GM21381 (cell line): ENCODE results near the gene ATP2B2.
"Not testable (repeated sequence)": the region's sequence is repeated elsewhere in the genome, so short reads cannot be mapped to it uniquely, and the experiment has no call there.

ENCODE experiments used
- ATAC-seq: cut with Tn5 transposase; IDR thresholded peaks from one replicate; pipeline ENCODE4 v1.9.1; 2021; ENCODE audit warnings: mild to moderate bottlenecking, moderate library complexity; ENCODE audit not compliant: unreplicated experiment

Gene ATP2B2

GRCh38 chr3:10389339-10389738 lies 116.0 kb downstream of the ATP2B2 start:
- no peak for ATAC-seq

GRCh38 chr3:10387881-10388609 lies 117.3 kb downstream of the ATP2B2 start:
- no peak for ATAC-seq

GRCh38 chr3:10386121-10386520 lies 119.3 kb downstream of the ATP2B2 start:
- no peak for ATAC-seq

GRCh38 chr3:10384541-10385360 lies 120.6 kb downstream of the ATP2B2 start:
- no peak for ATAC-seq

- ATAC-seq = no peak
Measured at GRCh38 chr3:10383850-10384248, 121.5 kb downstream of the ATP2B2 start.

- no peak for ATAC-seq
Measured at GRCh38 chr3:10382892-10383849, 122.2 kb downstream of the ATP2B2 start.

- ATAC-seq = not testable (repeated sequence)
Measured at GRCh38 chr3:10382445-10382844, 122.9 kb downstream of the ATP2B2 start.

GRCh38 chr3:10381336-10381735 lies 124.0 kb downstream of the ATP2B2 start:
- ATAC-seq = no peak

GRCh38 chr3:10380906-10381305 lies 124.5 kb downstream of the ATP2B2 start:
- no peak for ATAC-seq

- no peak for ATAC-seq
Measured at GRCh38 chr3:10379961-10380360, 125.4 kb downstream of the ATP2B2 start.

- ATAC-seq = no peak
Measured at GRCh38 chr3:10379161-10379560, 126.2 kb downstream of the ATP2B2 start.

GRCh38 chr3:10378742-10379141 lies 126.6 kb downstream of the ATP2B2 start:
- ATAC-seq = no peak

GRCh38 chr3:10378246-10378645 lies 127.1 kb downstream of the ATP2B2 start:
- no peak for ATAC-seq

GRCh38 chr3:10377148-10377725 lies 128.1 kb downstream of the ATP2B2 start:
- ATAC-seq = no peak

GRCh38 chr3:10376353-10376752 lies 129.0 kb downstream of the ATP2B2 start:
- ATAC-seq = no peak

GRCh38 chr3:10375296-10376053 lies 129.9 kb downstream of the ATP2B2 start:
- no peak for ATAC-seq

GRCh38 chr3:10374311-10374710 lies 131.1 kb downstream of the ATP2B2 start:
- ATAC-seq = no peak

- ATAC-seq = no peak
Measured at GRCh38 chr3:10373686-10374261, 131.6 kb downstream of the ATP2B2 start.

GRCh38 chr3:10371789-10372188 lies 133.6 kb downstream of the ATP2B2 start:
- no peak for ATAC-seq

GRCh38 chr3:10371167-10371566 lies 134.2 kb downstream of the ATP2B2 start:
- ATAC-seq = no peak
